Dedifferentiated amniotic fluid mesenchymal stem cell (primary cell): ENCODE results near the gene VENTX.

Source experiments
- DNase-seq: peaks from one replicate; pipeline ENCODE4 v3.0.0-alpha.2; 2016; ENCODE audit errors: extremely low spot score

The VENTX gene

GRCh38 chr10:133201948-133202725, 35.5 kb upstream of the VENTX start:
- no peak for DNase-seq

DNA sequence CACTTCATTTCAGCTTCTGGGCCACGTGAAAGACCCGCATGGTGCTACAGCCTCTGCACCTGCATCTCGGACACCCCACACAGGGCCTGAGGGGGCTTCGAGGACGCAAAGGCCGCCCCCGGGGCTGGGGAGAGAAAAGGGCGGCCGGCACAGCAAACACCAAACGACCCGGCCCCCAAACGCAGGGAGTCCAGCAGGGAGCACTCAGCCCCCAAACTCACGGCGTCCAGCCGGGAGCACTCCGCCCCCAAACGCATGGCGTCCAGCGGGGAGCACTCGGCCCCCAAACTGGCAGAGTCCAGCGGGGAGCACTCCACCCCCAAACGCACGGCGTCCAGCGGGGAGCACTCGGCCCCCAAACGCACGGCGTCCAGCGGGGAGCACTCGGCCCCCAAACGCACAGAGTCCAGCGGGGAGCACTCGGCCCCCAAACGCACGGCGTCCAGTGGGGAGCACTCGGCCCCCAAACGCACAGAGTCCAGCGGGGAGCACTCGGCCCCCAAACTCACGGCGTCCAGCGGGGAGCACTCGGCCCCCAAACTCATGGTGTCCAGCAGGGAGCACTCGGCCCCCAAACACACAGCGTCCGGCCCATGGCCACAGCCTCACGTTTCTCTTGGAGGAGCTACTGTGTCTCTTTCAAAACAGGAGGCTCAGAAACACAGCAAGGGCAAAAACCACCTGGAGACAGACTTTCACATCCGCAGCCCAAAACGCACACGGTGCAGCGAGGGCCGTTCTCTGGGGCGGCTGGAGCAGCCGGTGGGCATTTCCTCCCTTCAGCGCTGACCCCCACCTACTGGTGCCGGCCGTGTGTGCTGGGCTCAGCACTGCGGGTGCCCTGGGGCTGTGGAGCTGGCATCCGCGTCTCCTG, 34.6 kb upstream of the VENTX start:
- no peak for DNase-seq

DNA sequence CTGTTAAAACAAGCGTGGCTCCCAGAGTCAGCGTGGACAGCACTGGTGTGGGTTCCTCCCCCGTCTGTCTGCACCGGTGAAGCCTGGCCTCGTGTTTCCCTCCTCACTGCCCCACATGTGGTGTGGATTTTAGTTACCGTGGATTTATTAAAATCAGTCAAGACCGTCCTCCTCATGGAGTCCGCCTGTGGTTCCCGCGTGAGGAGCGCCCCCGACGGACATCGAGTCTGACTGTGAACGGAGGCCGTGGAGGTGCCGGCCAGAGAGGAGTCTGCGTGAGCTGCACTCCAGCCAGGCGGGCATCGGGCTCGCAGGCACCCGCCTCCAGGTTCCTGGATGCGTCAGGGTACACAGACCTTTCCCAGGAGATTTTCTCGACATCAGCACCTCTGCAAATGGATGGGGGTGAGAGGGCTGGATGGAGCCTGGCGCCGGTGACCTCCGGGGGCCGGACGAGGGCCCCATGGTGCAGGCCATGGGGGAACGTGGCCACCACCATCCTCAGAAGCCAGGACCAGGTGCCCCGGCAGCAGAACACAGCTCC, 33.9 kb upstream of the VENTX start:
- no peak for DNase-seq

- DNase-seq = no peak
Measured at GRCh38 chr10:133204226-133205015, 33.2 kb upstream of the VENTX start.

DNA sequence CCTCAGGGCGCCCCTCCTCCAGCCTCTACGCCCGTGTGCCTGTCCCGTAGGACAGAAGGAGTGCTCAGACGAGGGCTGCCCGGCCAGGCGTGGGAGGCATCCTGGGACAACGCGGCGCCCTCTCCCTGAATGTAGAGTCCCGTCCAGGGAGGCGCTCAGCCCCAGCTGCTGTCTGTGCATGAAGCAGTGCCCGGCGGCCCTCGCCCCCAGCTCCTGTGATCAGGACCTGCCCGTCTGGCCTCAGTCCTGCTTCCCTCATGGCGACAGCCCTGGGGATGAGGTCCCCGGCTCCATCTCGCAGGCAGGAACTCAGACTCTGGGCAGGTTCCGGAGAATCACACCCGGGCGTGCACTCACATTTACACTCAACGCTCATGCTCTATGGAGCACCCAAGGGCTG, 32.5 kb upstream of the VENTX start:
- no peak for DNase-seq

DNA sequence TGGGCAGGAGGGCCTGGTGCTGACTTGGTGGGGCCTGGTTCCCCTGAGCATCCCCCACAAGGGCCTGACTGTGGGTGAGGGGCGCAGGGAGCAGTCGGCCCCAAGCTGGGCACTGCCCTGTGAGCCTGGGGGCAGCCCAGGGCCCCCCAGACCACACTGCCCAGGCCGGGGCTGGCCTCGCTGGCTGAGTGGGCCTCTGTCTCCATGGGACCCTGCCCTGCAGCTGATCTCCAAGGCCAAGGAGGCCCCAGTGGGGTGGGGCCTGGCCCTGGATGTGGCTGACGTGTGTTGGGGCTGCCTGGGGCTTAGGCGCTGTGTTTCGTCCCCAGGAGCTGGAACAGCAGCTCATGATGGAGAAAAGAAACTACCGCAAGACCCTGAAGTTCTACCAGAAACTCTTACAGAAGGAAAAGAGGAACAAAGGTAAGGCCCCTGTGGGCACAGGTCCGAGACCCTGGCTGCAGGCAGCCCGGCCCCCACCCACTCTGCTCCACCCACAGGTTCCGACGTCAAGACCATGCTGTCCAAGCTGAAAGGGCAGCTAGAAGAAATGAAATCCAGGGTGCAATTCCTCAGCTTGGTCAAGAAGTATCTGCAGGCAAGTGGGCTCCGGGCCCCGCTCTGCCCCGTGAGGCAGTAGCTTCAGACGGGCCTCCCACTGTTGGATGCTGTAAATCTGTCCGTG, 31.2 kb upstream of the VENTX start:
- DNase-seq = no peak

DNA sequence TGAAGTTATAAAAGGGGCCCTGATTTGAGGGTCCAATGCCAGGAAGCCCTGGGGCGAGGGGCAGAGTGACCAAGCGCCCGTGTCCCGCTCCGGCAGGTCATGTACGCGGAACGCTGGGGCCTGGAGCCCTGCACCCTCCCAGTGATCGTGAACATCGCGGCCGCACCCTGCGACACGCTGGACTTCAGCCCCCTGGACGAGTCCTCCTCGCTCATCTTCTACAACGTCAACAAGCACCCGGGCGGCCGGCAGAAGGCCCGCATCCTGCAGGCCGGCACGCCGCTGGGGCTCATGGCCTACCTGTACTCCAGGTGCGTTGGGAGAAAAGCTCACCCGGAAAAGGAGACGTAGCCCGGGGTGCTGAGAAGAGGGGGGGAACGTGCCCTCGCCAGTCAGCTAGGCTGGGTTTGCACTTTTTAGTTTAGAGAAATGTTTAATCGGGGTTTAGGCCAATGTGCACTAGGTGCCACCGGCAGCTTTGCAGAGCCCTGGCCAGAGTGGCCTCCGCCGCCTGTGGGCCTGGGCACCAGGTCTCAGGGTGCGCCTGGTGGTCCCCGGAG, 30.5 kb upstream of the VENTX start:
- no peak for DNase-seq

DNA sequence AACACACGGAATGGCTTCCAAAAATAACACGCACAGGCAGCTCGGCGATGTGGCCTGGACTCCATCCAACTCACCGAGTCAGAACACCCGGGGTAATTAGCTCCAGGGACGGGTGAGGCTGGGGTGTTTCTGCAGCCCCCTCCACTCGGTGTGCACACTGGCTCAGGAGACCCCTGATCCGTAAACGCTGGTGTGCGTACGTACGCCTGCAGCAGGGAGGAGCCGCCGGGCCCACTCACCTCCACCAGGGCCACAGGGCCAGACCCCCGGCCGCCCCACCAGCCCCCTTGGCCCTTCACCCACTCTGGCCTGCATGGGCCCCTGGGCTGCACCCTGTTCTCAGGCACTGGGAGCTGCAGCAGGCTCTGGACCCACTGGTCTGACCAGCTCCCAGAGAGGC, 30.0 kb upstream of the VENTX start:
- no peak for DNase-seq

GRCh38 chr10:133208466-133208865, 29.2 kb upstream of the VENTX start:
- DNase-seq = no peak

GRCh38 chr10:133209117-133209516, 28.5 kb upstream of the VENTX start:
- no peak for DNase-seq

DNA sequence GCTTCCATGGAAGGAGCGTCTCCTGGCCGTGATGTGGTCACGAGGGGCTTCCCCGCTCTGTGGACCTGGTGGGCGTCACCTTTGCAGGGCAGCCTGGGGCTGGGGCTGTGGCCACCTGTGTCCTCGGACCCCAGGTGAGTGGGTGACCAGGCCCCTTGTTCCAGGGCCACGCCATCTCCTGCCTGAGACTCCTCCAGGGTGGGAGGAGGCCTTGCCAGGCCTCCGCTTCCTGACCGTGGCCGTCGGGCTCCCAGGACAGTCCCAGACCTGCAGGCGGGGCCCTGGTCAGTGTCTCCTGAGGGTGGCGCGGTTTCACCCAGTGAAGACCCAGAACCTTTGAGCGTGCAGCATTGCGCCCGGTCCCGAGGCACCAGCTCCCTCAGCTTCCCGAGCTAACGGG, 28.0 kb upstream of the VENTX start:
- no peak for DNase-seq

DNA sequence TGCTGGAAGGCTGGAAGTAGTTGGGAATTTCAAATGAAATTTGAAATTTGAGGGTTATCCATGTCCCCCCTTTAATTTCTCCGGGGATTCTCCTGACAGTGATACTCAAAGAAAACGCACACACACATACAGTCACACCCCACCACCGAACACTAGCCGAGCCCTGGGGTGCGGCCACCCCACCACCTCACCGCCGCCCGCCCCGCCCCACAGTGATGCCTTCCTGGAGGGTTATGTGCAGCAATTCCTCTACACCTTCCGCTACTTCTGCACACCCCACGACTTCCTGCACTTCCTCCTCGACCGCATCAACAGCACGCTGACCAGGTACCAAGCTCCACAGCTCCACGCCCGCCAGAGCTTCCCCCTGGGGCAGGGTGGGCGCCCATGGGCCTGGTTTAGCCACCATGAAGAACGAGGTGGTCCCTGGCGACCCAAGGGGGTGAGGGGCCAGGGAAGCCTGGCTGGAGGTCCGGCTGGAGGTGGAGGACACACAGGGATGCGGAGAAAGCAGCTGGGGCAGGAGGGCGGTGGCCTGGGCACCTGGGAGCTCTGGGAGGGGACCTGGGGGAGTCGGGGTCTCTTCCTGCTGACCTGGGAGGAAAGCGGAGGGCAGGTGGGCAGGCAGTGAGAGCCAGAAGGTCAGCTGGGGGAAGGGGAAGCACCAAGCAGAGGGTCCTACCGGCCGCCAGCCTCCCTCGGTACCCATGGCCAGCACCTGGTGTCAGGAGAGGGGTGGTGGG, 27.1 kb upstream of the VENTX start:
- DNase-seq = no peak

DNA sequence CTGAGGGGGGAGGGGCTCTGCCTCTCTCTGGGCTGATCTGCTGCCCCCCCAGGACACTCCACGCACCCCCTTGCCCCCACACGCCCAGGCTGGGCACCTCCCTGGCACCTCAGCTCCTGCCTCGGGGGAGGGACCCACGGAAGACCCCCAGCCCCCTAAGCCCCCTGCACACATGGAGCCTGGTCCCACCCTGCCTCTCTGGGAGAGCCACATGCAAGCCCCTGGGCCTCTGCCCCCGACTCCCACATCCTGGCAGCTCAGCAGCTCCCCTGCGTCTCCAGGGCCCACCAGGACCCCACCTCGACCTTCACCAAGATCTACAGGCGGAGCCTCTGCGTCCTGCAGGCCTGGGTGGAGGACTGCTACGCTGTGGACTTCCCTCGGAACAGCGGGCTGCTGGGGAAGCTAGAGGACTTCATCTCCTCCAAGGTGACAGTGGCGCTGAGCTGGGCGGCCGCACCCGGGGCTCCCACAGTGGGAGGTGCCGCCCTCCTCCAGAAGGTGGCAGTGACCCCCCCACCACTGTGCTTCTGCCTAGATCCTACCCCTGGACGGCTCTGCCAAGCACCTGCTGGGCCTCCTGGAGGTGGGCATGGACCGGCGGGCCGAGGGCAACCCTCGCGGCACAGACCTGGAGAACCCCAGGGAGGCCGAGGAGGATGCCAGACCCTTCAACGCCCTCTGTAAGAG, 26.4 kb upstream of the VENTX start:
- no peak for DNase-seq

DNA sequence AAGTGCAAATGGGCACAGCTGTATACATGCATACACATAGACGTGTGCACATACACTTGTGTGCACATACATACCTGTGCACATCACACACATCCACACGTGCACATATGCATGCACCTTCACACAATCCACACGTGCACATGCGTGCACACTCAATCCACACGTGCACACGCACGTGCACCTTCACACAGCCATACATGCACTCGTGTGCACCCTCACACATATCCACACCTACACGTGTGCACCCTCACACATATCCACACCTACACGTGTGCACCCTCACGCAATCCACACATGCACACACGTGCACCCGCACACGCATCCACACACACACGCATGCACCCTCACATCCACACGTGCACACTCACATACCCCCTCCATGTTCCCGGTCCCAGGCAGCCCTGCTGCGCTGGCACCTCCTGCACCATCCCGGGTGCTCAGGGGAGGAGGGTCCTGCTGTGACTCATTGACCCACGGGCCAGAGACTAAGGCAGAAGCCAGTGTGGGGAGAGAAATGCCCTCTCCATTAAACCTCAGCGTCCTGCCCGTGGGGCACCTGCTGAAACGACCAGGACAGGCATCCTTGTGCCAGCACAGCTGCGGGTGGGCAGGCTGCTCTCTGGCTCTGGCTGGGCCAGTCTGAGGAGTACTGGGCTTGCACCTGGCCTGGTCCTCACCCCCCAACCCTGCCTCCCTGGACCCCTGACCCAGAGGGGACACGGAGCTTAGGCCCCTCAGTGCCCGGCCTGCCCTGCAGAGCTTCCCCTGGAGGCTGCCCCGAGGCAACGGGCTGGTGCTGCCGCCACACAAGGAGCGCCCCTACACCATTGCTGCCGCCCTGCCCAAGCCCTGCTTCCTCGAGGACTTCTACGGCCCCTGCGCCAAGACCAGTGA, 25.4 kb upstream of the VENTX start:
- DNase-seq = no peak

GRCh38 chr10:133212853-133213494, 24.7 kb upstream of the VENTX start:
- no peak for DNase-seq

DNA sequence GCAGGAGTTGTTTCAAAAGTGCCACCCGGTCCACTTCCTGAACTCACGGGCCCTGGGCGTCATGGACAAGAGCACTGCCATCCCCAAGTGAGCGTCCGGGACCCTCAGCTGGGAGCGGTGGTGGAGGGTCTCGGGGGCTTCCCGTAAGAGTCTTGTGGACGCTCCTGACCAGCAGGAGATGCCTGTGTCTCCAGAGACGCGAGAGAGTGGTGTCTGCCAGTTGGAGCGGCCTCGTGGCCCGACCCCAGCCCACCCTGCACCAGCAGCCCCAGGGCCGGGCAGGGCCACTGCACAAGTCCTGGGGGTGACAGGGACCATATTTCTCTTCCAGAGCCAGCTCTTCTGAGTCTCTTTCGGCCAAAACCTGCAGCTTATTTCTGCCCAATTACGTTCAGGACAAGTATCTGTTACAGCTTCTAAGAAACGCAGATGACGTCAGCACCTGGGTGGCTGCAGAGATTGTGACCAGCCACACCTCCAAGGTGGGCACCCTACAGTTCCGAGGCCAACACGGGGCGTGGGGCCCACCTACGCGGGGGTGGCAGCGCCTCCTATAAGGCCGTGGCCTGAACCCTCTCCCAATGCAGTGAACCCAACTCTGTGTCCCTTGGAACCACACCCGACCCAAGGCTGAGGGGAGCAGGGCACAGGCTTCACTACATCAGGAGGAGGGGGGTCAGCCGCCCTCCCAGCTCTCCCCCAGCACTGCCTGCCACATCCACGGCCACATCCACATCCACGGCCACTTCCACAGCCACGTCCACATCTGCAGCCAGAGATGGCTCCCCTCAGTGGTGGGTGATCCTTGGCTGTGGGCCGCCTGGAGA, 23.8 kb upstream of the VENTX start:
- no peak for DNase-seq
